Measurements from ENCODE around the gene ATP9A.
A peak's percentile ranks its signal among the peaks of the same experiment; 100 is the strongest.

Gene ATP9A

GRCh38 chr20:51810155-51811041, 42.2 kb upstream of the ATP9A start:
- POLR2A ChIA-PET = no interaction called here
- no peaks in the 10 kb centered on the region for H3K4me1 ChIP-seq (ENCODE audit: control insufficient read depth, insufficient read depth, low read length)

GRCh38 chr20:51807720-51808250, 39.6 kb upstream of the ATP9A start:
- POLR2A ChIA-PET = no interaction called here
- Histone ChIP-seq H3K27ac (ENCODE audit: extremely low read depth, low read depth, low read length) (no peak overlapping the region), H3K9me3 (ENCODE audit: control insufficient read depth, insufficient read depth, low read depth, low read length) (no peaks in the 10 kb centered on the region), H3K4me1 (ENCODE audit: control insufficient read depth, insufficient read depth, low read length) (peaks cover 2% of the 10 kb centered on the region; the same call in 1 of the 2 replicates), H3K4me3 (ENCODE audit: low read depth, low read length) (no peak overlapping the region), H3K36me3 (ENCODE audit: control insufficient read depth in 2 of 2, insufficient read depth in 1 of 2, low read length in 2 of 2) (no peaks in the 10 kb centered on the region)
- TF ChIP-seq ZNF146 (tag by site-specific recombination; IDR thresholded peaks at IDR 0.05) (no peak), ZBTB21 (tag by site-specific recombination; IDR thresholded peaks at IDR 0.05) (no peak), ZNF645 (tag by site-specific recombination; IDR thresholded peaks at IDR 0.05) (no peak), ZNF223 (tag by site-specific recombination; IDR thresholded peaks at IDR 0.05) (no peak), BCL11B (tag by site-specific recombination; IDR thresholded peaks at IDR 0.05; ENCODE audit: low read depth) (no peak), HOXA7 (CRISPR knock-in tag; IDR thresholded peaks at IDR 0.05; ENCODE audit: borderline replicate concordance) (no peak), ZNF138 (tag by site-specific recombination; IDR thresholded peaks at IDR 0.05; ENCODE audit: borderline replicate concordance) (no peak), ZNF830 (tag by site-specific recombination; IDR thresholded peaks at IDR 0.05; ENCODE audit: low read depth) (no peak)
- CTCF ChIA-PET = interaction anchor here (0.5 to 1.1 kb wide), 3 partner anchors 9 to 1401 kb away, joined by 3 to 5 read pairs (median 3); no protein-coding TSS in a partner anchor

More at GRCh38 chr20:51810155-51811041, 42.2 kb upstream of the ATP9A start:
- no peaks in the 10 kb centered on the region for H3K9me3 ChIP-seq (ENCODE audit: control insufficient read depth, insufficient read depth, low read depth, low read length)
- no peak overlapping the region for H3K27ac ChIP-seq (ENCODE audit: extremely low read depth, low read depth, low read length)
- CTCF ChIA-PET = interaction anchor here (0.5 to 1.2 kb wide), 2 partner anchors 10 to 195 kb away, joined by 3 read pairs; no protein-coding TSS in a partner anchor
- TF ChIP-seq ZIC2 (tag by site-specific recombination; IDR thresholded peaks at IDR 0.05) (no peak), ZBTB10 (tag by site-specific recombination; IDR thresholded peaks at IDR 0.05) (no peak), ZNF513 (tag by site-specific recombination; IDR thresholded peaks at IDR 0.05) (no peak)
- H3K4me3 ChIP-seq (ENCODE audit: low read depth, low read length) = no peak overlapping the region
- no peaks in the 10 kb centered on the region for H3K36me3 ChIP-seq (ENCODE audit: control insufficient read depth in 2 of 2, insufficient read depth in 1 of 2, low read length in 2 of 2)

GRCh38 chr20:51804754-51805153, 36.6 kb upstream of the ATP9A start:
- H3K9me3 ChIP-seq (ENCODE audit: control insufficient read depth, insufficient read depth, low read depth, low read length) = no peaks in the 10 kb centered on the region
- ChIA-PET CTCF (interaction anchor here (0.6 kb wide), 1 partner anchor 93 kb away, joined by 3 read pairs; no protein-coding TSS in a partner anchor), POLR2A (no interaction called here)
- no peak overlapping the region for H3K27ac ChIP-seq (ENCODE audit: extremely low read depth, low read depth, low read length)
- no peak for TF ChIP-seq MZF1 (tag by site-specific recombination; IDR thresholded peaks at IDR 0.05; ENCODE audit: borderline replicate concordance)
- 0 out of 2 replicates have a peak, but pooled peaks have one; percentile 20 for TF ChIP-seq SCRT2 (tag by site-specific recombination; IDR thresholded peaks at IDR 0.05)
- no peak for TF ChIP-seq ZNF558 (tag by site-specific recombination; IDR thresholded peaks at IDR 0.05)
- TF ChIP-seq ZIC2 (tag by site-specific recombination; IDR thresholded peaks at IDR 0.05) = no peak
- TF ChIP-seq ZNF664 (tag by site-specific recombination; IDR thresholded peaks at IDR 0.05) = no peak
- no peak for TF ChIP-seq ZNF274 (IDR thresholded peaks at IDR 0.05; ENCODE audit: low read length)
- TF ChIP-seq ZNF274 (tag by site-specific recombination; IDR thresholded peaks at IDR 0.05; ENCODE audit: borderline replicate concordance) = no peak
- TF ChIP-seq ZFP41 (tag by site-specific recombination; IDR thresholded peaks at IDR 0.05; ENCODE audit: borderline replicate concordance) = no peak
- H3K36me3 ChIP-seq (ENCODE audit: control insufficient read depth in 2 of 2, insufficient read depth in 1 of 2, low read length in 2 of 2) = no peaks in the 10 kb centered on the region
- H3K4me3 ChIP-seq (ENCODE audit: low read depth, low read length) = no peak overlapping the region
- H3K4me1 ChIP-seq (ENCODE audit: control insufficient read depth, insufficient read depth, low read length) = peaks cover 2% of the 10 kb centered on the region; the same call in 1 of the 2 replicates

All from HEK293 (cell line).